ENCODE measurements around the gene DAD1. TPM values are rescaled to one million over a fixed set of nuclear protein-coding genes. Genes with fewer than 3 reads are reported as not detected.

The DAD1 gene
- total and polyA plus RNA-seq, 2 of the 8 experiments (the other 6 are each of a cell fraction or from before 2014, with no cell fraction given): 131 to 440 TPM

- Histone ChIP-seq H3K4ac (replicated peaks; ENCODE audit: insufficient read length, low read depth, low read length) (no peak overlapping the region), H2BK12ac (ENCODE audit: low read depth, low read length) (no peak overlapping the region), H3K23ac (ENCODE audit: insufficient read length) (no peak overlapping the region), H3K4me2 (ENCODE audit: insufficient read depth in 1 of 2, low read depth in 2 of 2, low read length in 2 of 2) (no peak overlapping the region; a peak in 1 of 4 replicates), H3K4me3 (ENCODE audit: extremely low read depth in 1 of 4, insufficient read depth in 2 of 4, low read depth in 3 of 4, low read length in 4 of 4) (no peak overlapping the region), H3K9me3 (ENCODE audit: insufficient read depth in 2 of 2, low read depth in 1 of 2, low read length in 1 of 2) (peaks cover 9 to 11% of the 10 kb centered on the region in 2 experiments; a peak in 2 of 4 replicates), H3K56ac (replicated peaks; ENCODE audit: insufficient read length, low read depth, low read length) (no peak overlapping the region), H2AK5ac (ENCODE audit: low read depth, low read length) (no peak overlapping the region), H4K8ac (ENCODE audit: extremely low read depth, insufficient read depth, low read length) (no peak overlapping the region), H3K27me3 (replicated peaks in 1 of 4; ENCODE audit: control insufficient read depth in 3 of 4, extremely low read depth in 1 of 4, insufficient read depth in 3 of 4, low read length in 3 of 4) (no peaks in the 10 kb centered on the region), H3K36me3 (ENCODE audit: control insufficient read depth in 2 of 4, insufficient read depth in 4 of 4, low read length in 3 of 4) (no peaks in the 10 kb centered on the region), H2BK15ac (ENCODE audit: low read length) (no peak overlapping the region), H4K20me1 (replicated peaks in 1 of 2; ENCODE audit: control insufficient read depth in 1 of 2, insufficient read depth in 2 of 2, low read length in 2 of 2) (no peaks in the 10 kb centered on the region), H3K79me1 (ENCODE audit: low read depth, low read length) (no peaks in the 10 kb centered on the region), H2BK5ac (ENCODE audit: low read depth, low read length) (no peak overlapping the region), H3K23me2 (ENCODE audit: low read depth, low read length) (peaks cover 2% of the 10 kb centered on the region; the same call in 1 of the 2 replicates), H2AFZ (ENCODE audit: low read length) (0 out of 2 replicates have a peak overlapping the region, but pooled peaks have one; percentile 85), H2BK120ac (replicated peaks; ENCODE audit: low read depth, low read length) (no peak overlapping the region), H2BK20ac (ENCODE audit: low read length) (no peak overlapping the region), H4K91ac (replicated peaks; ENCODE audit: insufficient read length, low read length) (no peak overlapping the region), H4K5ac (ENCODE audit: insufficient read length, low read depth, low read length) (no peak overlapping the region), H3K18ac (ENCODE audit: extremely low read depth, low read length) (no peak overlapping the region), H3K79me2 (ENCODE audit: control insufficient read depth in 1 of 2, insufficient read depth in 2 of 2, low read length in 2 of 2) (no peaks in the 10 kb centered on the region), H3K4me1 (replicated peaks in 1 of 4; ENCODE audit: control insufficient read depth in 3 of 4, insufficient read depth in 4 of 4, low read length in 3 of 4) (peaks cover 0 to 9% (median 4%) of the 10 kb centered on the region in 4 experiments; a peak in 3 of 7 replicates), H3K27ac (ENCODE audit: low read depth, low read length) (no peak overlapping the region), H3K14ac (ENCODE audit: insufficient read length) (no peak overlapping the region), H3K9ac (replicated peaks in 1 of 4; ENCODE audit: extremely low read depth in 1 of 4, low read depth in 3 of 4, low read length in 3 of 4) (no peak overlapping the region; a peak in 1 of 7 replicates)
- DNase-seq (ENCODE audit: low read depth in 1 of 2, low spot score in 2 of 2): no peak
- ChIA-PET POLR2A (ENCODE audit: partially characterized antibody) (no interaction called here), CTCF (ENCODE audit: partially characterized antibody) (interaction anchor here (0.6 kb wide), 1 partner anchor 124 kb away, joined by 3 read pairs; no protein-coding TSS in a partner anchor)
- WGBS, 2 experiments (ENCODE audit: extremely low coverage in 1 of 2, insufficient coverage in 1 of 2, insufficient read length in 1 of 2, insufficient replicate concordance in 2 of 2, low coverage in 1 of 2, low lambda C conversion rate in 2 of 2, missing lambda C conversion rate in 1 of 2): 82% methylated on average over 7 of the region's 7 CpGs; no CpG with 5 or more reads in 1 of the 2 experiments
- no peak for FAIRE-seq
- TF ChIP-seq POLR2A (IDR thresholded peaks at IDR 0.05; ENCODE audit: control extremely low read depth in 1 of 2, low read depth in 2 of 2, low read length in 2 of 2) (no peak), SP4 (IDR thresholded peaks at IDR 0.05; ENCODE audit: low read length) (no peak), MAFK (IDR thresholded peaks at IDR 0.05; ENCODE audit: low read depth, low read length) (no peak), SRF (IDR thresholded peaks at IDR 0.05; ENCODE audit: low read depth, low read length) (no peak), SP1 (IDR thresholded peaks at IDR 0.05; ENCODE audit: low read depth, low read length) (no peak)
Observed at GRCh38 chr14:22627506-22628263, 38.7 kb upstream of the DAD1 start.
